IMR-90 (cell line): ENCODE results near the gene TASP1. TPM values are rescaled to one million over a fixed set of nuclear protein-coding genes. Genes with fewer than 3 reads are reported as not detected.

ENCODE experiments used
- ATAC-seq: fragments of 200-7000 bp; cut with Tn5 transposase; 2 replicates; pipeline ENCODE4 v1.9.1; 2020; ENCODE audit warnings: low read depth, mild to moderate bottlenecking, moderate library complexity
- BruUV-seq: library from RNA; stranded (reverse); fragments of 400-500 nt; replicated peaks from 2 replicates; lab custom pipeline; 2021; lab: Mats Ljungman, UMichigan
- CTCF ChIA-PET: fragments of 300-600 bp; formaldehyde crosslinking; extraction: SDS; loops from one replicate; lab custom pipeline; 2021; ENCODE audit warnings: antibody characterized with exemption; lab: Yijun Ruan, JAX
- POLR2A ChIA-PET: fragments of 300-600 bp; sonication (Branson Sonifier 250); formaldehyde crosslinking; loops from one replicate; lab custom pipeline; 2022; ENCODE audit warnings: antibody characterized with exemption; ENCODE audit not compliant: unreplicated experiment; lab: Charles Lee
- DNase-seq: peaks from one replicate; pipeline ENCODE4 v3.0.0; 2013
- H2AFZ ChIP-seq: replicated peaks from 2 replicates; pipeline ENCODE3; 2013; ENCODE audit warnings: low read length, mild to moderate bottlenecking; ENCODE audit not compliant: poor library complexity
- H2AK5ac ChIP-seq: 2 replicates; pipeline ENCODE4 v1.6.1; 2013; ENCODE audit warnings: low read depth, low read length, inconsistent platforms
- H2AK9ac ChIP-seq: replicated peaks from 2 replicates; pipeline ENCODE3; 2013; ENCODE audit warnings: mild to moderate bottlenecking, low read depth, low read length, moderate library complexity; ENCODE audit not compliant: poor library complexity
- H2BK120ac ChIP-seq: 2 replicates; pipeline ENCODE4 v1.6.1; 2013; ENCODE audit warnings: low read depth, low read length, inconsistent platforms
- H2BK15ac ChIP-seq: 3 replicates; pipeline ENCODE4 v1.6.1; 2013; ENCODE audit warnings: low read depth, low read length, inconsistent platforms
- H2BK20ac ChIP-seq: 2 replicates; pipeline ENCODE4 v1.6.1; 2013; ENCODE audit warnings: low read depth, mild to moderate bottlenecking, inconsistent platforms, low read length, moderate library complexity
- H2BK5ac ChIP-seq: 2 replicates; pipeline ENCODE4 v1.6.1; 2013; ENCODE audit warnings: mild to moderate bottlenecking, low read depth, low read length, inconsistent platforms; ENCODE audit not compliant: poor library complexity, severe bottlenecking
- H3K14ac ChIP-seq: replicated peaks from 2 replicates; pipeline ENCODE4 v1.6.1; 2013; ENCODE audit warnings: low read depth, low read length, inconsistent platforms
- H3K18ac ChIP-seq: 2 replicates; pipeline ENCODE4 v1.6.1; 2013; ENCODE audit warnings: low read depth, low read length, control low read depth
- H3K23ac ChIP-seq: 2 replicates; pipeline ENCODE4 v1.6.1; 2013; ENCODE audit warnings: low read depth, low read length, inconsistent platforms
- H3K27ac ChIP-seq: 2 replicates; pipeline ENCODE4 v1.5.1; 2013; ENCODE audit warnings: mild to moderate bottlenecking, control low read depth, low read length; ENCODE audit not compliant: insufficient read depth
- H3K27me3 ChIP-seq: 2 replicates; pipeline ENCODE4 v1.6.1; 2013; ENCODE audit warnings: low read length; ENCODE audit not compliant: control insufficient read depth, insufficient read depth
- H3K36me3 ChIP-seq: 2 replicates; pipeline ENCODE4 v1.6.1; 2013; ENCODE audit warnings: low read length, mixed read lengths; ENCODE audit not compliant: control insufficient read depth, insufficient read depth
- H3K4ac ChIP-seq: 2 replicates; pipeline ENCODE4 v1.6.1; 2013; ENCODE audit warnings: low read depth, low read length, inconsistent platforms
- H3K4me1 ChIP-seq: 2 replicates; pipeline ENCODE4 v1.6.1; 2013; ENCODE audit warnings: low read length, mixed read lengths; ENCODE audit not compliant: control insufficient read depth, insufficient read depth
- H3K4me2 ChIP-seq: 2 replicates; pipeline ENCODE4 v1.6.1; 2013; ENCODE audit warnings: low read depth, mild to moderate bottlenecking, control low read depth, low read length, moderate library complexity
- H3K4me3 ChIP-seq: 2 replicates; pipeline ENCODE4 v1.5.1; 2013; ENCODE audit warnings: low read depth, mild to moderate bottlenecking, control low read depth, low read length, moderate library complexity; ENCODE audit not compliant: insufficient read depth
- H3K56ac ChIP-seq: 2 replicates; pipeline ENCODE4 v1.6.1; 2013; ENCODE audit warnings: low read length, inconsistent platforms; ENCODE audit not compliant: insufficient read depth; ENCODE audit errors: extremely low read depth
- H3K79me1 ChIP-seq, 2 experiments: 2 replicates each; pipeline ENCODE4 v1.6.1; 2013; ENCODE audit warnings: low read length in 2 of 2, inconsistent platforms in 1 of 2, low read depth in 1 of 2
- H3K9ac ChIP-seq: 2 replicates; pipeline ENCODE4 v1.6.1; 2013; ENCODE audit warnings: low read depth, low read length, control low read depth
- H3K9me1 ChIP-seq: 2 replicates; pipeline ENCODE4 v1.6.1; 2013; ENCODE audit warnings: low read length, inconsistent platforms; ENCODE audit not compliant: insufficient read depth
- H3K9me3 ChIP-seq: 2 replicates; pipeline ENCODE4 v1.6.1; 2013; ENCODE audit warnings: low read length; ENCODE audit not compliant: control insufficient read depth, insufficient read depth
- H4K20me1 ChIP-seq: 2 replicates; pipeline ENCODE4 v1.6.1; 2013; ENCODE audit warnings: low read length, inconsistent platforms; ENCODE audit not compliant: insufficient read depth
- H4K5ac ChIP-seq: 2 replicates; pipeline ENCODE4 v1.6.1; 2013; ENCODE audit warnings: mild to moderate bottlenecking, low read depth, low read length, control low read depth
- H4K8ac ChIP-seq, 2 experiments: 2 replicates each; pipeline ENCODE4 v1.6.1; 2013; ENCODE audit warnings: low read depth in 2 of 2, low read length in 2 of 2, control low read depth in 1 of 2, inconsistent platforms in 1 of 2
- H4K91ac ChIP-seq: 2 replicates; pipeline ENCODE4 v1.6.1; 2013; ENCODE audit warnings: low read depth, low read length, inconsistent platforms; ENCODE audit not compliant: insufficient read depth
- BHLHE40 ChIP-seq: fragments of 150-350 bp; IDR thresholded peaks from 2 replicates; pipeline ENCODE4 v1.6.1; 2016; ENCODE audit warnings: mild to moderate bottlenecking, low read depth, low read length
- CEBPB ChIP-seq: IDR thresholded peaks from 2 replicates; pipeline ENCODE4 v1.6.1; 2012; ENCODE audit warnings: low read depth, low read length, improper control_type of control experiment
- CTCF ChIP-seq: conservative IDR thresholded peaks from 2 replicates; pipeline ENCODE4 v1.5.1; 2012; ENCODE audit warnings: mild to moderate bottlenecking, low read depth, low read length, improper control_type of control experiment
- ELK1 ChIP-seq: fragments of 150-350 bp; IDR thresholded peaks from 2 replicates; pipeline ENCODE4 v1.6.1; 2016; ENCODE audit warnings: low read depth, mild to moderate bottlenecking, low read length, moderate library complexity, borderline replicate concordance
- NFE2L2 ChIP-seq: fragments of 150-350 bp; IDR thresholded peaks from 2 replicates; pipeline ENCODE4 v1.6.1; 2016; ENCODE audit warnings: low read depth, mild to moderate bottlenecking, low read length
- RAD21 ChIP-seq: IDR thresholded peaks from 2 replicates; pipeline ENCODE4 v1.6.1; 2012; ENCODE audit warnings: low read length, improper control_type of control experiment
- RFX5 ChIP-seq: IDR thresholded peaks from 2 replicates; pipeline ENCODE4 v1.8.0; 2012; ENCODE audit warnings: low read depth, mild to moderate bottlenecking, low read length, moderate library complexity
- WGBS, 2 experiments: methylation state at CpG; one replicate each; pipeline versions ENCODE4 v1.1.5 to v1.1.7; 2013; ENCODE audit warnings: missing lambda C conversion rate in 2 of 2; ENCODE audit not compliant: insufficient read length in 1 of 2; ENCODE audit errors: extremely low coverage in 2 of 2; 5-methylcytosine and 5-hydroxymethylcytosine counted together
- dilution Hi-C: fragments of 300-500 bp; cut with HindIII; formaldehyde crosslinking; loops from one replicate; pipeline ENCODE4 v1.14.3; 2018; ENCODE audit warnings: low sequenced_read_pairs; ENCODE audit not compliant: unreplicated experiment
- in situ Hi-C: fragments of 300-500 bp; cut with MboI; formaldehyde crosslinking; loops from 3 replicates; pipeline ENCODE4 v1.14.3; 2019; ENCODE audit warnings: low sequenced_read_pairs, inconsistent platforms, mixed read lengths
- intact Hi-C: fragments of 100-400 bp; cut with micrococcal nuclease; formaldehyde crosslinking; loops from 2 replicates; pipeline ENCODE4 v1.10.0; 2022
- polyA plus RNA-seq, 3 experiments: library from polyadenylated mRNA; depleted of rRNA; stranded (reverse); fragments of >200 nt; gene quantifications; 2 replicates each; pipeline ENCODE4 v1.2.3, GENCODE V29; 2012; ENCODE audit warnings: low replicate concordance in 1 of 3
- total RNA-seq: library from RNA; depleted of rRNA; stranded (reverse); fragments of >200 nt; gene quantifications from 2 replicates; pipeline ENCODE4 v1.2.3, GENCODE V29; 2012

Gene TASP1
- total and polyA plus RNA-seq, 2 of the 4 experiments (the other 2 are of a cell fraction), result 3.9 to 7.9 TPM

DNA sequence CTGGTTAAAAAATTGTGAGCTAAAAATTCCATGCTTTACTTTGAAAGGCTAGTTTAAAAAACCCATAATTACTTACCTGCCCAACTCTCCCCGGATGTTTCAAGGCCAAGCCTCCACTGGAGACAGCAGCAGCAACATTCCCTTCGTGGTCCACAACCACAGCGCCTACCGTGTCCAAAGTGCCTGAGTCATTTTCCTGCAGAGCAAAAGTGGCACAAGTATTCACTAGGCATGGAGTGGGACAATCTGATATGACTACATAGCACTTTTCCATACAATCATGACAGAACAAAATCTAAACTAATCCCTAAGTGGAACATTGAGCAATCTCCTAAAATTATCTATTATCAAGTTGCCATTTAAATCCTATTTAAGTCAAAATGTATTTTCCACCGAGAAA is 104.8 kb downstream of the TASP1 start:
- POLR2A ChIA-PET, result no interaction called here
- BruUV-seq, result no TSS peak

More for the DNA sequence above, 104.8 kb downstream of the TASP1 start:
- Histone ChIP-seq H3K23ac (no peak overlapping the region), H3K4me2 (no peak overlapping the region), H3K56ac (no peak overlapping the region), H4K91ac (no peak overlapping the region), H2AK9ac (no peak overlapping the region), H3K4me1 (peaks cover 2% of the 10 kb centered on the region; the same call in 1 of the 2 replicates), H3K9me1 (no peaks in the 10 kb centered on the region; the same call in 1 of the 2 replicates), H3K4ac (no peak overlapping the region), H3K36me3 (0 out of 2 replicates have a peak, but pooled peaks cover 1% of the 10 kb centered on the region), H3K9me3 (no peaks in the 10 kb centered on the region), H3K18ac (no peak overlapping the region), H2BK15ac (no peak overlapping the region), H2BK5ac (no peak overlapping the region), H3K79me1 (no peaks in the 10 kb centered on the region), H4K5ac (no peak overlapping the region; the same call in 1 of the 2 replicates), H4K20me1 (no peaks in the 10 kb centered on the region), H2AK5ac (no peak overlapping the region), H3K27ac (no peak overlapping the region), H2AFZ (no peak overlapping the region), H2BK120ac (no peak overlapping the region), H3K27me3 (no peaks in the 10 kb centered on the region), H3K4me3 (no peak overlapping the region), H2BK20ac (no peak overlapping the region), H3K9ac (no peak overlapping the region), H3K14ac (no peak overlapping the region), H4K8ac (no peak overlapping the region)
- CTCF ChIA-PET, result interaction anchor here (3.4 kb wide), 1 partner anchor 13 kb away, joined by 19 read pairs; no protein-coding TSS in a partner anchor
- DNase-seq (no peak), ATAC-seq (no peak)
- no peak for TF ChIP-seq CTCF
- no peak for TF ChIP-seq NFE2L2
- no peak for TF ChIP-seq RFX5
- no peak for TF ChIP-seq RAD21
- no peak for TF ChIP-seq BHLHE40
- peak; percentile 22; the same call in 1 of the 2 replicates for TF ChIP-seq CEBPB
- no peak for TF ChIP-seq ELK1
- intact Hi-C loops (no loop called here), dilution Hi-C loops (no loop called here), in situ Hi-C loops (no loop called here)
- 93% methylated on average over 4 of the region's 5 CpGs; no CpG with 5 or more reads in 1 of the 2 experiments for WGBS, 2 experiments
